ENCODE results near the gene BSND.
"Not testable (repeated sequence)": the region's sequence is repeated elsewhere in the genome, so short reads cannot be mapped to it uniquely, and the experiment has no call there.

The BSND gene

DNA sequence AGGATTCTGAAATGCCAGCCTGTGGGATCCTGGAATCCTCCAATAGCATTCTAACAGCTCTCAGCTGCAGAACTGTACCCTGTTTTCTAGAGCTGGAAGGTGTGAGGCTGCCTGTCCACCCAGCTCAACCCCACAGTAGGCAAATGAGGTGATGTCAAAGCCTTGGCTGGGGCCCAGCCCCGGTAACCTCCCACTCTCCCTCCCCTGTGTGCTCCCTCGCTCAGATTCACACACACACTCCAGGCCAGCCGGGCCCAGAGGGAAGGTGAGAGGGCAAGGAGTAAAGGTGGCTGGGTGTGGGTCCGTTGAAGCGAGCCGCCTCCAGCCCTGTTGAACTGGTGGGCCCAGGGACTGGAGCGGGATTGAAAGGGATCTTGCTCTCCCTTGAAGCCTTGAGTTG lies at the start of gene BSND:
BSND (plus strand) TSS at position 257 of the 400 bp plus-strand sequence. CDS start 254 bp downstream, outside the sequence.
- no peak for DNase-seq

DNA sequence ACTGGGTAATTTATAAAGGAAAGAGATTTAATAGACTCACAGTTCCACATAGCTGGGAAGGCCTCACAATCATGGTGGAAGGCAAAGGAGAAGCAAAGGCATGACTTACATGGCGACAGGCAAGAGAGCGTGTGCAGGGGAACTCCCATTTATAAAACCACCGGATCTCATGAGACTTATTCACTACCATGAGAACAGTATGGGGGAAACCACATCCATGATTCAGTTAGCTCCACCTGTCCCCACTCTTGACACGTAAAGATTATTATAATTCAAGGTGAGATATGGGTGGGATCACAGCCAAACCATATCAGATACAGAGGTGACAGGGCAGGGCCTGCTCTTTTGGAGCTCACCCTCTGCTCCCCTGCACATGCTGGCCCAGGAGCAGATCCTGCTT lies 49.7 kb upstream of the BSND start:
- no peak for DNase-seq

DNA sequence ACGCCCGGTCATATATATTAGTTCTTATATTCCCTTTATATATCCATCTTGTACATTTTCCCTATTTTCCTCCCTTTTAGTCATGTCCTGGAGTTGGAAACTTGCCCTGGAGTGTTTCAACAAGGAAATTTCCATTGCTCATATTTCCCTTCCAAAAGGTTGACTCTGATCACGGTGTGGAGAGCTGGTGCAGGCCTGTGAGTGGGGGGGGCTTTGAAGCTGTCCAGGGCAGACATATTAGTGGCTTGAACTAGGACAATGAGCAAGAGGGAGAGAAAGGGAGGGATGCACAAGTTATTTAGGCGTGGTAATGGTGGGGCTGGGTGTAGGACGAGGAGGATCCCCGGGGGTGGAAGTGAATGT lies 48.7 kb upstream of the BSND start:
- DNase-seq, result no peak

DNA sequence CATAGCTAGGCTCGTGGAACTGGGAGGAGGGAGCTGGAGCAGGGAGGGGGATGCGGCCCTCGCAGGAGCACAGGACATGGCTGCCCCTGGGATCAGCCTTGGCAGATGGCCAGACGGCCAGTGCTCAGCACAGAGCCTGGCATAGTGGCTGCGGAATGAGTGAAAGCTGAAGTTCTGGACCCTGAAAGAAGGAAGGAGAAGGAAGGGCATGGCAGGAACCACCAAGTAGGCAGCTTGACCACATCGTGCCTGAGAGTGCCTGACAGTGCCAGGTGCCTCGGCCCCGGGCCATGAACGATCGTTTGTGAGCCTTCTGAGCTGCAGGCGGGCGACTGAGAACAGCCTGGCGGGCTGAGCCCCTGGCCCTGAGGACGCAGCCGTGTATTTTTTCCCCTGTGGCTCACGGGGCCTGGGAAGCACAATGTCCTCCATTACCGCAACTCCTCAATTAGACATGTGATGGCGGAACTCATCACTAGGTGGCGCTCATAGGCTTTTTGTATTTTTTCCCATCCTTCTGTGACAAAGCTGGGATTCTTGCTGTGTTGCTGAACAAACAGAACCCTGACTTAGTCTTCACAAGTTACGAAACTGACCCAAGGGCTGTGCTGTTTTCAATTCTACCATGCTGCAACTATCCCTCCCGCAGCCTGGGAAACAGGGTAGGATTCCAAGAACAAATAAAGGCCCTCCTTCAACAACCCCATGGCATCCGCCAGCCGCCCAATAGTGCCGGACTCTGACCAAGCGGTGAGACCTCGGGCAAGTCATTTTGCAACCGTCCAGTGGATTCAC lies 48.2 kb upstream of the BSND start:
- DNase-seq, result peak; percentile 91

DNA sequence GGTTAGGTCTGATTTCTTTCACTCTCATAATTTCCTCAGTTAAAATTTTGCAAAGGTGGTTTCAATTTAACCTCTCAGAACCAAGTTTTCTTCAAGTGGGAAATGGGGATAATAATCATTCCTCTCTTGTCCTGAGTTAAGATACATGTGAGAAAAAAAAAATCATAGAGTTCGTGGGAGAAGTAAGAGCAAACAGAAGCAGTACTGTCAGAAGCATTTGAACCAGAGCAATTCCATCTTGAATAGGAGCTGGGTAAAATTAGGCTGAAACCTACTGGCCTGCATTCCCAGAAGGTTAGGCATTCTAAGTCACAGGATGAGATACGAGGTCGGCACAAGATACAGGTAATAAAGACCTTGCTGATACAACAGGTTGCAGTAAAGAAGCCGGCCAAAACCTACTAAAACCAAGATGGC lies 46.9 kb upstream of the BSND start:
- DNase-seq, result no peak

DNA sequence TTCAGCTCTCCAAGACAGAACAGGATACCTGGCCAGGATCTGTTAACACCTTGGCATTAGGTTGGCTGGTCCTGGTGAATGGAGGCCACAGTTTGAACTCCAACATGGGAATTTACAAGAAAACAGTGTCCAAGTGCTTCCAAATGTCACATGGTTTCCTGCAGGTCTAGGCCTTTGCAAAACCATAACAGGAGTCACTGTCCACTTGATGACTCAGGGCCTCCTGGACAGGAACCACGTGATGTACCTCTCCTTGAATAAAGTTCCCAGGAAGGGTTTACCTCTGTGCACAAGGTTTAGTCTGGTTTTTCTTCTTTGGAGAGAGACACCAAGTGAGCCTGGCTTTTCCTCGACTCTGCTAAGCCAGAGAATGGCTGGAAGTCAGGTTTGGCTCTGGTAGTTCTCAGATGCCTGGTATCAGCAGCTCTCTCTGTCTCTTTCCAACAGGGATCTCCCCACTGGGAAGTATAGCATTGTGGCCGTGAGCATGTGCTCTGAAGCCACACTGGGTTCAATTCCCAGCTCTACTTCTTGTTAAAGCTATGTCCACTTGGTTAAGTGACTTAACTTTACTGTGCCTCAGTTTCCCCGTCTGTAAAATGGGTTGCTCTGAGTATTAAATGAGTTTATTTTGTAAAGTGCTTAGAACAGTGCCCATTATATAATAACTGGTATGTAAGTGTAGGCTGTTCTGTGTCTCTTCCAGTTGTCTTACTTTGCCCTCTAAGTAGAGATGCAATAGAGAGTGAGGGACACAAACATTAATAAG lies 45.6 kb upstream of the BSND start:
- no peak for DNase-seq

DNA sequence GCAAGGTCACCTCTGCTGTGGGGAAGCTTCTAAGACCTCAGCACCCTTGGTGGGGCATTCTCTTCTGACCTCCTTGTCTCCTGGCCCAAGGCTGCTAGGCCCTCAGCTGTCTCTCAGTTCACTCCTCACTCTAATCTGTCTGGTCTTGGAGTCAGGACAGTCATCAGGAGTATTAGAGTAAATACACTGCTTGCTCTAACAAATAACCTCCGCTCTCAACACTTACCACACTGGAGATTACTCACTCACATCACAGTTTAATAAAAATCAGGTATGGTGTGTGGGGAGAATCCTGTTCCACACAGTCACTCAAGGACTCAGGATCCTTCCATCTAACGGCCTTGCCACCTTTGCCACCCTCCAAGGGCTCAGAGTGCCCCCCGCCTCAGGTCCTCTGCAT lies 44.9 kb upstream of the BSND start:
- DNase-seq, result no peak

DNA sequence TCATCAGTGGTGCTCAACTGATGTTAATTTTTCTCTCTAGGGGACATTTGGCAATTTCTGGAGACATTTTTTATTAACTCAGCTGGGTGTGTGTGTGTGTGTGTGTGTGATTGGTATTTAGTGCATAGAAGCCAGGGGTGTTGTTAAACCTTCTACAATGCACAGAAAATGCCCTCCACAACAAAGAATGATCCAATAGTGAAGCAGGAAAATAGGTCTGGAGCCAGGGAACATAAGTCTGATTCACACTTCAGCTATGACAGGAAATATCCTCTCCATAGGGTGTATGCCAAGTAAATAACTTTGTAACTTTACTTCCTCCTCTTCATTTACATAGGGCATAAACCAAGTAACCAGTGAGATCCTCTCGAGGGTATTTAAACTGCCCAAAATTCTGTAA lies 43.4 kb upstream of the BSND start:
- no peak for DNase-seq

DNA sequence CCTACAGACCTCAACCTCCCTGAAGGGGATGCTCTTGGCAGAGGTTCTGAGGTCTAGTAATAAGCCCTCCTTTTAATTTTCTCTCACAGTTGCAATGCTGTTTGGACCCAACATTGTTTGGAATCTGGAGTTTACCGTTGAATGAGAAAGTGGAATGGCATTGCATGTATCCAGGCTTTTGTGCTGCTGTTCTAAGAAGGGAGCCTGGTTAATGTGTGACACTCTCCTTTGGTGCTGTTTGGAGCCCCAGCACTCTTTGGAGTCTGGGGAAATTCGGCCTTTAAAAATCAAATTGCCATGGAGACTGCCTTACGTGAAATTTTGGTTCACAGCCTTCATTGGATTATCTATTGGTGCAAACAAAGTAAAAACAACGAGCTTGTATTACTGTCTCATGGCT lies 42.0 kb upstream of the BSND start:
- no peak for DNase-seq

DNA sequence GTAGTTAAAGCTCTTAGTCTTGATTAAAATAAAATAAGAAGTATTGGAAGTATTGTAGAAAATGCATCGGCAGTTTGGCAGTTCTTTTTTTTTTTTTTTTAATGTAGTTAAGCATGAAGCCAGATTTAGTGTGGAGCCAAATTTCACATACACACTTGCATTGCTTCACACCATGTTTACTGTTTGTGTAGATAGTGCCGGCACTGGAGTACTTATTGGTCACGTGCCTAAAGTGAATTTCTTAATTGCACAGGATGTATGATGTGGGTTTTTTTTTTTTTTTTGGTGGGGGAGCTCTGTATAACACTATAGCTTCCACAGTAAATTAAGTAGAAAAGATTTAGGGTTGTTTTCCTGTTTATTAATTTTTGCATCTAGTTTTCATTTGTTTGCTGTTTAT lies 39.5 kb upstream of the BSND start:
- no peak for DNase-seq

DNA sequence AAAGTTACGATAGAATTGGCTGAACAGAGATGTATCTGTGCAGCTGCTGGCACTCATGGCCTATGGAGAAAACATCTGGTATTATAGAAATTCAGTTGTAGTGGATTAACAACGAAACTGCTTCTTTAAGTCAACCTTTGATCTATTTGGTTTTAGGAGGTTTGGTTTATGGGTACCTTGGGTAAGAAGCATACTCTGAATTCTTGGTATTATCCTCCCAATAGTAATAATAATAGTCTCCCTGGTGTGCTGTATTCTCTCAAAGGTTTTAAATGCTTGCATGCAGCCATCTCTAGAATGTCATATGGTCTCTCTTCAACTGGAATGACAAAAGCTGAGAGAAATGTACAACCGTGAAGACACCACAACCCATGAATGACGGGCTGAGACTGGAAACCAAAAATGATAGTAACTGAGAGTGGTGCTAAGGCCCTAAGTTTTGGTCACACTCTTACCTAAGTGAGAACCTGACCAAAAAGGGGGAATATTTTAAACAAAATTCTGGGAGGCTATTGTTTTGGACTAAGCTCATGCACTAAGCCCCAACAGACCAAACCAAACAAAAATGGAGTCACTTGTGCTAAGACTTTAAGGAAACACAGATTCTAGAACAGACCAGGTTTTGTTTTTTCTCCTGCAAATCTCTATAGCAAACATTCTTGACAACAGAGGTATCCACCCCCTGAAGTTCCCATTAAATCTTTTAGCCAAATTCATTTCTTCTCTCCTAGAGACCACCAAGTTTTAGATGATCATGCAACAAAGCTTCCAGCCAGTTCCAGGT lies 35.9 kb upstream of the BSND start:
- no peak for DNase-seq

DNA sequence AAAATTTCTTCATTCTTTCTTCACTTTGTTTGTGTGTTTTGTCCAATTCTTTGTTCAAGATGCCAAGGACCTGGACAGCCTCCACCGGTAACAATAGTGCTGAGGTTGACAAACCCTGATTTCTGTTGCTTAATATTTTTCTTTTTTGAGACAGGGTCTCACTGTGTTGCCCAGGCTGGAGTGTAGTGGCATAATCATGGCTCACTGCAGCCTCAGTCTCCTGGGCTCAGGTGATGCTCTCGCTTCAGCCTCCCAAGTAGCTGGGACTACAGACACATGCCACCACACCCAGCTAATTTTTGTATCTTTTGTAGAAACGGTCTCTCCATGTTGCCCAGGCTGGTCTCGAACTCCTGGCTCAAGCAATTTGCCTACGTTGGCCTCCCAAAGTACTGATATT lies 34.9 kb upstream of the BSND start:
- DNase-seq, result not testable (repeated sequence)

DNA sequence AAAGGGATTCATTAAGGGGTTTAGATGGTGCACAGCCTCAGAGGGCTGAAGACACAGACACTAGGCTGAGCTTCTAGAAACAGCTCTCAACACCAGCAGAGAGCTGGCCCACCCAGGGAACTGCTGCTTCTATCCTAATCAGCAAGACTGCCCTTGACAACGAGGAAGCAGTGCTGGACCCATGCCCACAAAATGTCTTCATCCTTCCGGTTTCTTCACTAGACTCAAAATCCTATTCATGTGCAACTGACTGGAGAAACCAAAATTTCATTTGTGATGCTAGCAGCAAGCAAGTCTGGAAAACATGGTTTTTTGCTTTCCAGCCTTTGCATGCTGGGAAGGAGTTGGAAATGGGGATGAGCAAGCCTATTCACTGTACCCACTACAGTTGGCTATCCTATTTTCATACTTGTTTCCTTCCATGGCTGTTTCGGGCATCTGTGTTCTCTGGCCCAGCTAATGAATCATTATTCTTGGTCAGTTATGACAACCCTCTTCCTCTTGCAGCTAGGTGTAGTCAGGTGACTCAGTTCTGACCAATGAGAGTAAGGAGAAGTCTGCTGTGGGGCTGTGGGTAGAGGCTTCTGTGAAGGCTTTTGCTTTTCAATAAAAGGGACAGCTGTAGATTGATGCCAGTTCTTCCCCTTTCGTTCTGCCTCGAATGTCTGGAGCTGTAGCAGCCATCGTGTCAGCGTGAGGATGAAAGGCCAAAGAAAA lies 33.0 kb upstream of the BSND start:
- DNase-seq, result no peak

DNA sequence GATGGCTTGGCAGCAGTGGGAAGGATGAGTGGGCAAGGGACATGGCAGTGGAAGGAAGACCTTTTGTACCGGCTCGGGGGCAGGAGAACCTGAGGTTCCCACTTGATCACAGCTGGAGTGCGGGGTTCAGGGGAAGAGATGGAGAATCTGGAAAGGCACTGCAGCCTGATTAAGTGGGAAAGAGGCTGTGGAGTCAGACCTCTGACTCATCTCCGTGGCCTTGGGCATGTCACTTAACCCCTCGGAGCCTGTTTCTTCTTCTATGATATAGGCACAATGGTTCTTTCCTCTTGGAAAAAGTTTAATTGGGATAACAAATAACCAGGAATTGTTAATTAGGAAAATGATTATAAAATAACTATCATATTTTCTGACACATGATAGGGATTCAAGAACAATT lies 31.4 kb upstream of the BSND start:
- no peak for DNase-seq

DNA sequence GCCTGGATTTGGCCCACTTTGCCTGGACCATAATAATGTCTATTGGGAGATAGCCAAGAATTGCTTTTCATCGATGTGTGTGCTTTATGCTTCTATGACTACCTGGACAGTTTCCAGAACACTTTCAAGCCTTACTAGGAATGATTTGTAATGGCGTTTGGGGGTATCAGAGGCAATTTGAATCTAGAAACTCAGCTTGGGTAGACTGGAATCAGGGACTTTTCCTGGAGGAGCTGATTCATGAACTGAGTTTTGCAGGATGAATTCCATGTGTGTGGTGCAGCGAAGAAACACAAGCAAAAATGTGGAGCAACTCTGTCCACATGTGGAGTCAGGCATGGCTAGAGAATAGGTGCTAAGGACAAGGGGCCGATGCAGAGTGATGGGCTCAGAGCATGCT lies 30.2 kb upstream of the BSND start:
- no peak for DNase-seq

DNA sequence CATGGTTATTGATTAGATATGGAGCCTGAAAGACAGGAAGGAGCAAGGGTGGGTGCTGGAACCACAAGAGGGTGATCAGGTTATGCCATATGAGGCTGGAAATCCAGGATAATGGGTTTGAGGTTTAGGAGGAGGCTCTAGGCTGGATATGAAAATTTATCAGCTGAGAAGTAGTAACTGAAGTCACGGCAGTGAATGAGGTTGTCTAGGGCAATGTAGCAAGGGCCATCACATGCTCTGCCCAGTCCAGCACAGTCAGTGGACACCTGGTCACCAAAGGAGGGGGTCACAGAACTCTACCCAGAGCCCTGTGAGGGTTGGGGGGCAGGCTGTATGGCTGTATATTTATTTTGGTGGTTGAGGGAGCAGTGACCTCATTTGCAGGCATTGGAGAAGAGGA lies 28.9 kb upstream of the BSND start:
- DNase-seq, result no peak

DNA sequence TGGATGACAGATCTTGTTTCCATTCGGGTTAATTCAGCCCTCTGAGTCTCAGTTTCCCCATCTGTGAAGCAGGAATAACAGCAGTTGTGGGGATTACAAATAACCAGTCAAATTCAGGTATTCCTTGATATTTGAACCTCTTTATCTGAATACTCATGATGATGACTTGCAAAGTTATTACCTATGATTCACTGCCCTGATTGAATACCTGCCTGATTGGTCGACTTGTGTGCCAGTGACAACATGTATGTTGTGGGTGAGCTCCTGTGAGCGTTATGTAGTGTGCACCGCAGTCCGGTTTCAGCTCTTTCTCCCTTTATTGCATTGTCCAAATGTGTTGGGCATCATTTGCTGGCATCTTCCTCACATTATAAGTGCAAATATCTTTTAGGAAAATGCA lies 27.8 kb upstream of the BSND start:
- no peak for DNase-seq

DNA sequence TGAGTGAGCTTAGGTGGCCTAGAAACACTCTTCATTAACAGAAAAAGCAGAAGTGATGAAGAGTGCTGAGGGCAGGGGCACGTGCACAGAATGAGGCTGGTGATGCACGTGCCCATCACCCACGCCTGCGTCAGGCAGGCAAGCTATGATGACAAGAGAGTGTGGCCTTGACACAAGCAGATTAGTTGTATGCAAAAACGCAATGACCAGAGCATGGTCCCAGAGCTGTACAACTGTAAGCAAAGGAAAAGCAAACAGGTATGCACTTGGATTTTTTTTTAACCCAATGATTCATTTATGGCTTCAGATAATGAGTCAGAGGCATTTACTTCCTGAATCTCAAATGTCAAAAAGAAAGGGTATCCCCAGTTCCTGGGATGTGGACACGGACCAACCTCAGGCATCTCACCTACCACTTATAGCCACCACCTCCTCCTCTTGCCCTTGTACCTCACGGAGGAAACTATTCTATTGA lies 27.4 kb upstream of the BSND start:
- DNase-seq, result no peak

DNA sequence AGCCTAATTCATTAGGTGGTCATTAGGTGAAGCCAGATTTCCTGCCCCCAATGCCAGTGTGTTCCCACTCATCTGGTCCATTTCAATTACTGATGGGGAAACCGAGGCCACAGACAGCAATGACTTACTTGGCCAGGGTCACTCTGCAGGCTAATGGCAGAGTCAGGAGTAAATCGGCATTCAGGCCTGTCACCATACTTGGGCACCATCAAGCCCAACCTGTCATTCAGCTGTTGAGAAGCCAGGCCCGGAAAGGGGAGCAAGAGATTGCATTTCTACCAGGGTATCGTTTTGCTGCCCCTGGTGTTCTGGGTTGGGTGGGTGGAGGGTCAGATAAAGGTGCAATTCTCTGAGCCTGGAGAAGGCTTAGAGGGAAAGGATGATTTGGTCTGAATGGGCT lies 26.3 kb upstream of the BSND start:
- DNase-seq, result no peak

DNA sequence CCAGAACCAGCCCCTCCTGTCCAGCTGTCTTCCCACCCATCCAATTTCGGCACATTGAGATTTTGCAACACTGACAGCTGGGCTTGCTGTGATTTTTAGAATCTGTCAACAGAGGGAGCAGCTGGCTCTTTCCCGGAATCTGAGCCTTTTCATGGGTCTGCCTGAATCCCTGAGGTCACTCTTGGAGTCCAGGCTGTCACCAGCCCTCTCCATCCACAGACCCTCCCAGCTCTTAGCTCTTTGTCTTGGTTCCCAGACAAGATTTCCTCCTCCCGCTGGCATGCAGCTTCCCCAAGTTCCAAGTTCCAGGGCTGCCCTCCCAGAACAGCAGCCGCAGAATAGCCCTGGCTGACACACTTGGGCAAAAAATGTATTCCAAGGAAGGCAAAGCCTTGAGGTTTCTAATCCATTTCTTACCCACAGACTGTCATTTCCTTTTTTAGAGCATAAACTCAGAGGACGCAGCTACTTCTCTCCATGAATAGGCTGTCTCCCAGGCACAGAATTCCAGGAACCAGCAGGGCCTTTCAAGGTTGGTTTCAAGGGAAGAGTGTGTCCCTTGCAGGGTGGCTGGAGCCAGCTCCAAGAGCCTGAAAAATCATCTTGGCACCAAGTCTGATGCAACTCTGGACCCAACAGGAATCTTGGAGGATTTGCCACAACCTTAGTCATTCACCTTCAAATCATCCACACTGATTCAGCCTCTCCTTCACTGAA lies 25.4 kb upstream of the BSND start:
- DNase-seq, result peak; percentile 64

DNA sequence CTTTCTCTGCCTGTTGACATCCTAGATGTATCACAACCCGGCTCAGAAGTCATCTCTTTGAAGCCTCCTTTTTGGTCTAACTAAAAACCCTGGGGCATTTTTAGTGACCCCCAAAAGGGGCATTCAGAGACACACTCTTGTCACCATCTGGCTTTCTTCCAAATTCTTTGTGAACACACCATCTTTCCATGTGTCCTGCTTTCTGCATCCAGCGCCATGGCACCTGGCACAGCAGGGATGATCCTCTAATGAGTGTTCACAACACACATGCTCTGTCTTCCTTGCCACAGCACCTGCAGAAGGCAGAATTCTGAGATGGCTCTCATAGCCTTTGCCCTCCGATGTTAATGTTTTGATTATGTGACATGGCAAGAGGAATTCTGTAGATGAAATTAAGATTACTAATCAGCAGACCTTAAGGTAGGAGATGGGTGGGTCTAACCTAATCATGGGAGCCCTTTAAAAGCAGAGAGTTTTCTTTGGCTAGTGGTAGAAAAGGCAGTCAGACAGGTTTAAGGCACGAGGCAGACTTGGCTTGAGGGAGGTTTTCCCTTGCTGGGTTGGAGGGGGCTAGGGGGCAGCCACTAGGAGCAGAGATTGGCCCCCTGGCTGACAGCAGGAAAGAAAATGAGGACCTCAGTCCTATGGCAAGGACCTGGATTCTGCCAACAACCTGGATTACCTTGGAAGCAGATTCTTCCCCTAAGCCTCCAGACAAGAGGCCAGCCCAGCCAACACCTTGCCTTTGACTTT lies 23.2 kb upstream of the BSND start:
- no peak for DNase-seq

Measured in retina (tissue), 1 donor.